H9 (cell line): ENCODE results near the gene CHN1. TPM values are rescaled to one million over a fixed set of nuclear protein-coding genes. Genes with fewer than 3 reads are reported as not detected.

Source experiments
- DNase-seq: peaks from one replicate; pipeline ENCODE4 v3.0.0-alpha.2; 2017
- H2AFZ ChIP-seq: one replicate; pipeline ENCODE4 v1.6.1; 2013; ENCODE audit warnings: mild to moderate bottlenecking, low read length, control low read depth, moderate library complexity
- H2AK5ac ChIP-seq: 2 replicates; pipeline ENCODE4 v1.6.1; 2013; ENCODE audit warnings: low read length, control low read depth, mixed read lengths; ENCODE audit not compliant: insufficient read length
- H2BK120ac ChIP-seq: one replicate; pipeline ENCODE4 v1.6.1; 2013; ENCODE audit warnings: low read depth, mild to moderate bottlenecking, low read length, control low read depth, inconsistent platforms; ENCODE audit not compliant: poor library complexity, severe bottlenecking
- H2BK12ac ChIP-seq: 2 replicates; pipeline ENCODE4 v1.6.1; 2013; ENCODE audit warnings: low read length, control low read depth, mixed read lengths, low read depth; ENCODE audit not compliant: insufficient read length
- H2BK15ac ChIP-seq: 2 replicates; pipeline ENCODE4 v1.6.1; 2013; ENCODE audit warnings: low read depth, low read length, control low read depth
- H2BK20ac ChIP-seq: one replicate; pipeline ENCODE4 v1.6.1; 2013; ENCODE audit warnings: low read depth, mild to moderate bottlenecking, low read length, control low read depth, inconsistent platforms; ENCODE audit not compliant: poor library complexity, severe bottlenecking
- H2BK5ac ChIP-seq: 2 replicates; pipeline ENCODE4 v1.6.1; 2013; ENCODE audit warnings: low read length, control low read depth, mixed read lengths; ENCODE audit not compliant: insufficient read length
- H3K14ac ChIP-seq: 2 replicates; pipeline ENCODE4 v1.6.1; 2013; ENCODE audit warnings: low read length, control low read depth; ENCODE audit not compliant: insufficient read depth
- H3K18ac ChIP-seq: 2 replicates; pipeline ENCODE4 v1.6.1; 2013; ENCODE audit warnings: low read depth, mild to moderate bottlenecking, mixed read lengths, low read length, control low read depth; ENCODE audit not compliant: insufficient read length
- H3K23ac ChIP-seq: 2 replicates; pipeline ENCODE4 v1.6.1; 2013; ENCODE audit warnings: low read length, control low read depth, mixed read lengths, low read depth; ENCODE audit not compliant: insufficient read length
- H3K23me2 ChIP-seq: 2 replicates; pipeline ENCODE4 v1.6.1; 2013; ENCODE audit warnings: low read depth, mild to moderate bottlenecking, mixed read lengths, low read length, control low read depth; ENCODE audit not compliant: insufficient read length, poor library complexity, severe bottlenecking
- H3K27ac ChIP-seq: 2 replicates; pipeline ENCODE4 v1.5.1; 2013; ENCODE audit warnings: low read length, control low read depth, mixed read lengths, low read depth; ENCODE audit not compliant: insufficient read length
- H3K27me3 ChIP-seq: 2 replicates; pipeline ENCODE4 v1.6.1; 2013; ENCODE audit warnings: low read length, control low read depth, inconsistent platforms; ENCODE audit not compliant: insufficient read depth
- H3K4ac ChIP-seq: 2 replicates; pipeline ENCODE4 v1.6.1; 2013; ENCODE audit warnings: low read depth, mild to moderate bottlenecking, control low read depth, inconsistent platforms, low read length, moderate library complexity
- H3K4me1 ChIP-seq: 2 replicates; pipeline ENCODE4 v1.6.1; 2013; ENCODE audit warnings: low read length, control low read depth, inconsistent platforms; ENCODE audit not compliant: insufficient read depth
- H3K4me2 ChIP-seq: 2 replicates; pipeline ENCODE4 v1.6.1; 2013; ENCODE audit warnings: low read length, control low read depth, mixed read lengths; ENCODE audit not compliant: insufficient read length, insufficient read depth
- H3K56ac ChIP-seq: 2 replicates; pipeline ENCODE4 v1.6.1; 2013; ENCODE audit warnings: low read depth, mild to moderate bottlenecking, mixed read lengths, low read length, control low read depth; ENCODE audit not compliant: insufficient read length
- H3K79me1 ChIP-seq: 2 replicates; pipeline ENCODE4 v1.6.1; 2013; ENCODE audit warnings: low read depth, mild to moderate bottlenecking, moderate library complexity, low read length, control low read depth, inconsistent platforms; ENCODE audit not compliant: insufficient read depth, poor library complexity, severe bottlenecking
- H3K79me2 ChIP-seq: 2 replicates; pipeline ENCODE4 v1.6.1; 2013; ENCODE audit warnings: low read length, control low read depth, inconsistent platforms; ENCODE audit not compliant: insufficient read depth
- H3K9ac ChIP-seq: 2 replicates; pipeline ENCODE4 v1.6.1; 2013; ENCODE audit warnings: low read length, control low read depth, mixed read lengths; ENCODE audit not compliant: insufficient read length; ENCODE audit errors: extremely low read depth
- H3K9me3 ChIP-seq: one replicate; pipeline ENCODE4 v1.6.1; 2013; ENCODE audit warnings: low read depth, low read length, inconsistent platforms; ENCODE audit not compliant: control insufficient read depth
- H3T11ph ChIP-seq: one replicate; pipeline ENCODE4 v1.6.1; 2013; ENCODE audit warnings: mild to moderate bottlenecking, low read length, control low read depth, inconsistent platforms
- H4K20me1 ChIP-seq: one replicate; pipeline ENCODE4 v1.6.1; 2013; ENCODE audit not compliant: control insufficient read depth, insufficient read length, insufficient read depth
- H4K5ac ChIP-seq: 2 replicates; pipeline ENCODE4 v1.6.1; 2013; ENCODE audit warnings: low read depth, mild to moderate bottlenecking, mixed read lengths, low read length, control low read depth; ENCODE audit not compliant: insufficient read length
- H4K8ac ChIP-seq: replicated peaks from 2 replicates; pipeline ENCODE4 v1.6.1; 2013; ENCODE audit warnings: low read length, control low read depth, mixed read lengths, low read depth; ENCODE audit not compliant: insufficient read length
- H4K91ac ChIP-seq: 2 replicates; pipeline ENCODE4 v1.6.1; 2013; ENCODE audit warnings: low read depth, mild to moderate bottlenecking, moderate library complexity, mixed read lengths, low read length, control low read depth; ENCODE audit not compliant: insufficient read length
- H3K27ac Mint-ChIP-seq, 3 experiments: 2 replicates in 2 of 3; 3 replicates in 1 of 3; pipeline ENCODE4 v1.8.0; 2020 to 2021; ENCODE audit warnings: mixed read lengths in 3 of 3, mild to moderate bottlenecking in 1 of 3, moderate library complexity in 1 of 3
- H3K27me3 Mint-ChIP-seq: 2 replicates; pipeline ENCODE4 v1.8.0; 2021; ENCODE audit warnings: low read depth, mild to moderate bottlenecking, moderate library complexity, mixed read lengths
- H3K36me3 Mint-ChIP-seq, 3 experiments: 2 replicates in 2 of 3; 3 replicates in 1 of 3; pipeline ENCODE4 v1.8.0; 2020 to 2021; ENCODE audit warnings: low read depth in 3 of 3, mixed read lengths in 3 of 3; ENCODE audit not compliant: insufficient read depth in 1 of 3
- H3K4me1 Mint-ChIP-seq, 2 experiments: 2 replicates each; pipeline ENCODE4 v1.8.0; 2020; ENCODE audit warnings: mixed read lengths in 2 of 2
- H3K4me3 Mint-ChIP-seq, 2 experiments: 2 replicates in 1 of 2; 3 replicates in 1 of 2; pipeline ENCODE4 v1.8.0; 2020 to 2021; ENCODE audit warnings: mild to moderate bottlenecking in 2 of 2, mixed read lengths in 2 of 2, moderate library complexity in 1 of 2
- H3K9me3 Mint-ChIP-seq, 2 experiments: 2 replicates in 1 of 2; 3 replicates in 1 of 2; pipeline ENCODE4 v1.8.0; 2020; ENCODE audit warnings: mild to moderate bottlenecking in 2 of 2, mixed read lengths in 2 of 2, moderate library complexity in 1 of 2
- CTCF ChIP-seq: fragments of 200-600 bp; sonication (generic); conservative IDR thresholded peaks from 3 replicates; pipeline ENCODE4 v1.8.0; 2021; ENCODE audit warnings: antibody characterized with exemption, mild to moderate bottlenecking
- total RNA-seq: library from RNA; stranded (reverse); gene quantifications from 2 replicates; pipeline ENCODE4 v1.2.1, GENCODE V29; 2021

CHN1 gene
- total RNA-seq, 1 experiment from 2014 or later = 33.9 TPM

DNA sequence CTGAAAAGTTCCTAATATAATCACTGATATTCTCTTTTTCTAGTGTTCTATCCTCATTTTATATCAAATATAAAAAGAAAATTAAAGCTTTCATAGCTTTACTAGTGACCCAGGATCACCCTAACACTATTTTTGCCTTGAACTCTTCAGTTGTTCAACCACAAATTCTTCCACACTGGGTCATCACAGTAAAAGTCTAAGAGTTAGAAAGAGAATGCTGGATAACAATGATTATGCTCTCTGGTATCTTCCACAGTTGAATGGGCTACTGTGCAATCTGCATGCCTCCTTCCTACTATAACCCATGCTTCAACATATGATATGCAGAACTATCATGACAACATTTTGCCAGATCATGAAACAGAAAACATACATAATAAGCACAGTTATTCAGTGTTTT lies 32.3 kb downstream of the CHN1 start:
- no peaks in the 10 kb centered on the region for H3K27me3 ChIP-seq
- H3K18ac ChIP-seq = no peak overlapping the region
- no peak overlapping the region for H2AK5ac ChIP-seq
- no peak overlapping the region for H3K23ac ChIP-seq
- peaks cover 9% of the 10 kb centered on the region; the same call in 1 of the 2 replicates for H3K4me1 ChIP-seq
- Mint-ChIP-seq H3K4me1 (peaks cover 37 to 41% of the 10 kb centered on the region in 2 experiments), H3K27me3 (no peaks in the 10 kb centered on the region), H3K27ac (peak overlapping the region in 1 of 3 experiments; percentile 38; a peak in 2 of 7 replicates), H3K9me3 (no peaks in the 10 kb centered on the region; a peak in 1 of 5 replicates), H3K36me3 (peaks cover 9 to 26% (median 16%) of the 10 kb centered on the region in 3 experiments; a peak in 6 of 7 replicates), H3K4me3 (no peak overlapping the region)
- no peak overlapping the region for H3K4me2 ChIP-seq
- H2BK20ac ChIP-seq = no peak overlapping the region
- no peak for DNase-seq
- no peak for TF ChIP-seq CTCF
- no peaks in the 10 kb centered on the region for H4K20me1 ChIP-seq
- H2BK15ac ChIP-seq = no peak overlapping the region
- no peak overlapping the region for H4K5ac ChIP-seq
- H3K79me1 ChIP-seq = peaks cover 2% of the 10 kb centered on the region
- no peak overlapping the region for H3K27ac ChIP-seq
- H2BK12ac ChIP-seq = no peak overlapping the region
- H3K14ac ChIP-seq = no peak overlapping the region
- H3T11ph ChIP-seq = no peak overlapping the region
- H4K8ac ChIP-seq = no peak overlapping the region
- no peak overlapping the region for H3K56ac ChIP-seq
- no peak overlapping the region for H2BK5ac ChIP-seq
- no peaks in the 10 kb centered on the region for H3K23me2 ChIP-seq
- H3K9me3 ChIP-seq = no peaks in the 10 kb centered on the region
- H3K9ac ChIP-seq = no peak overlapping the region
- H4K91ac ChIP-seq = no peak overlapping the region
- no peak overlapping the region for H2AFZ ChIP-seq
- H3K4ac ChIP-seq = no peak overlapping the region
- no peak overlapping the region for H2BK120ac ChIP-seq
- peaks cover 22% of the 10 kb centered on the region for H3K79me2 ChIP-seq
